K562 (cell line): Measurements from ENCODE around the gene METTL25B. TPM values are rescaled to one million over a fixed set of nuclear protein-coding genes. Genes with fewer than 3 reads are reported as not detected.
A peak's percentile ranks its signal among the peaks of the same experiment; 100 is the strongest.

Experiments used
- FOXJ2 ChIP-seq: fragments of 200-800 bp; sonication (Bioruptor generic); IDR thresholded peaks from 2 replicates; pipeline ENCODE4 v1.6.1; 2016; ENCODE audit warnings: missing genetic modification characterization, missing compliant biosample characterization
- KLF13 ChIP-seq: fragments of 450-650 bp; IDR thresholded peaks from 2 replicates; pipeline ENCODE4 v1.6.1; 2016; ENCODE audit warnings: missing genetic modification characterization, low read depth, mild to moderate bottlenecking, missing compliant biosample characterization, moderate library complexity, borderline replicate concordance
- RB1 ChIP-seq: fragments of 450-650 bp; IDR thresholded peaks from 2 replicates; pipeline ENCODE4 v1.6.1; 2017; ENCODE audit warnings: low read depth, mild to moderate bottlenecking
- RBM22 ChIP-seq: fragments of 200-400 bp; formaldehyde crosslinking; IDR thresholded peaks from 2 replicates; pipeline ENCODE4 v1.6.1; 2018; ENCODE audit warnings: low read length, low read depth; ENCODE audit not compliant: poor library complexity, severe bottlenecking
- SIN3A ChIP-seq, 2 experiments: fragments of 150-350 bp in 1 of 2; IDR thresholded peaks; 2 replicates each; pipeline ENCODE4 v1.6.1; 2011 to 2016; ENCODE audit warnings: borderline replicate concordance in 2 of 2, low read depth in 2 of 2, low read length in 2 of 2, mild to moderate bottlenecking in 2 of 2, moderate library complexity in 2 of 2; ENCODE audit not compliant: control insufficient read depth in 1 of 2
- polyA plus RNA-seq, 8 experiments: library from polyadenylated mRNA; depleted of rRNA in 4 of 8; stranded (reverse) in 5 of 8; unstranded in 3 of 8; fragments of >200 nt; fragmentation: Nextera tagmentation in 2 of 8; fragmentation: Illumina TruSeq in 1 of 8; extraction: Ambion mirVana in 2 of 8; extraction: Trizol in 1 of 8; gene quantifications; 2 replicates each; pipeline versions ENCODE4 v1.2.1 to v1.2.3, GENCODE V29; 2011 to 2014; ENCODE audit warnings: inconsistent platforms in 1 of 8, missing spikeins in 1 of 8
- total RNA-seq, 7 experiments: library from RNA; depleted of rRNA in 6 of 7; stranded (reverse); fragments of >200 nt in 6 of 7; fragmentation: Illumina TruSeq in 2 of 7; extraction: Trizol in 2 of 7; gene quantifications; 2 replicates each; pipeline versions ENCODE4 v1.2.1 to v1.2.3, GENCODE V29; 2011 to 2021; ENCODE audit warnings: low replicate concordance in 1 of 7
- TF ChIP-seq, protein P1 (sequence below), 3 experiments: IDR thresholded peaks in 2 of 3; conservative IDR thresholded peaks in 1 of 3; 2 replicates each; pipeline ENCODE4 v1.5.1; 2011 to 2012; ENCODE audit warnings: low read length in 3 of 3, mild to moderate bottlenecking in 3 of 3, control low read depth in 2 of 3, improper control_type of control experiment in 1 of 3, inconsistent platforms in 1 of 3, low read depth in 1 of 3, mixed read lengths in 1 of 3, moderate library complexity in 1 of 3; ENCODE audit not compliant: insufficient read depth in 2 of 3
- TF ChIP-seq, protein P2 (sequence below): fragments of 450-650 bp; IDR thresholded peaks from 2 replicates; pipeline ENCODE4 v1.6.1; 2016; ENCODE audit warnings: mild to moderate bottlenecking
- TF ChIP-seq, protein P3 (sequence below): sonication (generic); formaldehyde crosslinking; IDR thresholded peaks from 2 replicates; pipeline ENCODE4 v1.8.1; 2022; ENCODE audit warnings: missing genetic modification reagents
- TF ChIP-seq, protein P4 (sequence below): fragments of 450-650 bp; IDR thresholded peaks from 2 replicates; pipeline ENCODE4 v1.6.1; 2017; ENCODE audit warnings: antibody characterized with exemption, mild to moderate bottlenecking
- TF ChIP-seq, protein P5 (sequence below): fragments of 250-450 bp; sonication (Bioruptor Pico); IDR thresholded peaks from 2 replicates; pipeline ENCODE4 v1.8.0; 2021; ENCODE audit warnings: moderate library complexity, mild to moderate bottlenecking, inconsistent platforms
- TF ChIP-seq, protein P6 (sequence below): fragments of 450-650 bp; conservative IDR thresholded peaks from 2 replicates; pipeline ENCODE4 v1.6.1; 2016; ENCODE audit warnings: missing genetic modification characterization, low read depth, mild to moderate bottlenecking, missing compliant biosample characterization, moderate library complexity
- TF ChIP-seq, protein P7 (sequence below): fragments of 250-450 bp; sonication (Bioruptor Pico); IDR thresholded peaks from 2 replicates; pipeline ENCODE4 v1.6.1; 2021; ENCODE audit warnings: mild to moderate bottlenecking

Gene METTL25B
- total and polyA plus RNA-seq, 9 of the 15 experiments (the other 6 are each of a cell fraction or from before 2014, with no cell fraction given): 7.7 to 48.3 (median 33.1) TPM

DNA sequence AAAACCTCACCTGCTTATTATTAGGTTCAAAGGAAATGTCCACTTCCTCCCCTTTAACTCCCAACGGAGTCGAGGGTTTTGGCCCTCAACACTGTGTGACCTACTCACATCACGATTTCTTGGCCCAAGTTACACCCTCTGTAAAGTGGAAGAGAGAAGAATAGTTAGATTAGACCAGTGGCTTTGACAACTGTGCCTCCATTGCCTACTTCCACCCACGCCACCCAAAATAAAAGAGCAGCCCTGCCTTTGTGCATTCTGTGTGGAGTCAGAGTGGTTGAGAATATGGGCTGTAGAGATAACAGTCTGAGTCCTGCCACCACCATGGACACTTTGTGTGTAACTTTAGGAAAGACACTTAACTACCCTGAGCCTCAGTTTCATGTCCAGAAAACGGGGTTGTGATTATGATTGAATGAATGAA lies 27.3 kb downstream of the METTL25B start (continued):
- TF ChIP-seq, protein P1, sequence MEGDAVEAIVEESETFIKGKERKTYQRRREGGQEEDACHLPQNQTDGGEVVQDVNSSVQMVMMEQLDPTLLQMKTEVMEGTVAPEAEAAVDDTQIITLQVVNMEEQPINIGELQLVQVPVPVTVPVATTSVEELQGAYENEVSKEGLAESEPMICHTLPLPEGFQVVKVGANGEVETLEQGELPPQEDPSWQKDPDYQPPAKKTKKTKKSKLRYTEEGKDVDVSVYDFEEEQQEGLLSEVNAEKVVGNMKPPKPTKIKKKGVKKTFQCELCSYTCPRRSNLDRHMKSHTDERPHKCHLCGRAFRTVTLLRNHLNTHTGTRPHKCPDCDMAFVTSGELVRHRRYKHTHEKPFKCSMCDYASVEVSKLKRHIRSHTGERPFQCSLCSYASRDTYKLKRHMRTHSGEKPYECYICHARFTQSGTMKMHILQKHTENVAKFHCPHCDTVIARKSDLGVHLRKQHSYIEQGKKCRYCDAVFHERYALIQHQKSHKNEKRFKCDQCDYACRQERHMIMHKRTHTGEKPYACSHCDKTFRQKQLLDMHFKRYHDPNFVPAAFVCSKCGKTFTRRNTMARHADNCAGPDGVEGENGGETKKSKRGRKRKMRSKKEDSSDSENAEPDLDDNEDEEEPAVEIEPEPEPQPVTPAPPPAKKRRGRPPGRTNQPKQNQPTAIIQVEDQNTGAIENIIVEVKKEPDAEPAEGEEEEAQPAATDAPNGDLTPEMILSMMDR (IDR thresholded peaks at IDR 0.05 in 2 of 3, conservative IDR thresholded peaks at IDR 0.05 in 1 of 3; ENCODE audit: insufficient read depth in 2 of 3, low read depth in 1 of 3, low read length in 3 of 3): no peak
- TF ChIP-seq, protein P2, sequence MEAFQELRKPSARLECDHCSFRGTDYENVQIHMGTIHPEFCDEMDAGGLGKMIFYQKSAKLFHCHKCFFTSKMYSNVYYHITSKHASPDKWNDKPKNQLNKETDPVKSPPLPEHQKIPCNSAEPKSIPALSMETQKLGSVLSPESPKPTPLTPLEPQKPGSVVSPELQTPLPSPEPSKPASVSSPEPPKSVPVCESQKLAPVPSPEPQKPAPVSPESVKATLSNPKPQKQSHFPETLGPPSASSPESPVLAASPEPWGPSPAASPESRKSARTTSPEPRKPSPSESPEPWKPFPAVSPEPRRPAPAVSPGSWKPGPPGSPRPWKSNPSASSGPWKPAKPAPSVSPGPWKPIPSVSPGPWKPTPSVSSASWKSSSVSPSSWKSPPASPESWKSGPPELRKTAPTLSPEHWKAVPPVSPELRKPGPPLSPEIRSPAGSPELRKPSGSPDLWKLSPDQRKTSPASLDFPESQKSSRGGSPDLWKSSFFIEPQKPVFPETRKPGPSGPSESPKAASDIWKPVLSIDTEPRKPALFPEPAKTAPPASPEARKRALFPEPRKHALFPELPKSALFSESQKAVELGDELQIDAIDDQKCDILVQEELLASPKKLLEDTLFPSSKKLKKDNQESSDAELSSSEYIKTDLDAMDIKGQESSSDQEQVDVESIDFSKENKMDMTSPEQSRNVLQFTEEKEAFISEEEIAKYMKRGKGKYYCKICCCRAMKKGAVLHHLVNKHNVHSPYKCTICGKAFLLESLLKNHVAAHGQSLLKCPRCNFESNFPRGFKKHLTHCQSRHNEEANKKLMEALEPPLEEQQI: no peak
- no peak for TF ChIP-seq SIN3A (IDR thresholded peaks at IDR 0.05; ENCODE audit: borderline replicate concordance in 2 of 2, control insufficient read depth in 1 of 2, low read depth in 2 of 2, low read length in 2 of 2)
- no peak for TF ChIP-seq RBM22
- TF ChIP-seq KLF13 (tag): peak; percentile 58; the same call in 1 of the 2 replicates
- TF ChIP-seq, protein P3, sequence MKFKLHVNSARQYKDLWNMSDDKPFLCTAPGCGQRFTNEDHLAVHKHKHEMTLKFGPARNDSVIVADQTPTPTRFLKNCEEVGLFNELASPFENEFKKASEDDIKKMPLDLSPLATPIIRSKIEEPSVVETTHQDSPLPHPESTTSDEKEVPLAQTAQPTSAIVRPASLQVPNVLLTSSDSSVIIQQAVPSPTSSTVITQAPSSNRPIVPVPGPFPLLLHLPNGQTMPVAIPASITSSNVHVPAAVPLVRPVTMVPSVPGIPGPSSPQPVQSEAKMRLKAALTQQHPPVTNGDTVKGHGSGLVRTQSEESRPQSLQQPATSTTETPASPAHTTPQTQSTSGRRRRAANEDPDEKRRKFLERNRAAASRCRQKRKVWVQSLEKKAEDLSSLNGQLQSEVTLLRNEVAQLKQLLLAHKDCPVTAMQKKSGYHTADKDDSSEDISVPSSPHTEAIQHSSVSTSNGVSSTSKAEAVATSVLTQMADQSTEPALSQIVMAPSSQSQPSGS (CRISPR knock-in tag): no peak
- TF ChIP-seq, protein P4, sequence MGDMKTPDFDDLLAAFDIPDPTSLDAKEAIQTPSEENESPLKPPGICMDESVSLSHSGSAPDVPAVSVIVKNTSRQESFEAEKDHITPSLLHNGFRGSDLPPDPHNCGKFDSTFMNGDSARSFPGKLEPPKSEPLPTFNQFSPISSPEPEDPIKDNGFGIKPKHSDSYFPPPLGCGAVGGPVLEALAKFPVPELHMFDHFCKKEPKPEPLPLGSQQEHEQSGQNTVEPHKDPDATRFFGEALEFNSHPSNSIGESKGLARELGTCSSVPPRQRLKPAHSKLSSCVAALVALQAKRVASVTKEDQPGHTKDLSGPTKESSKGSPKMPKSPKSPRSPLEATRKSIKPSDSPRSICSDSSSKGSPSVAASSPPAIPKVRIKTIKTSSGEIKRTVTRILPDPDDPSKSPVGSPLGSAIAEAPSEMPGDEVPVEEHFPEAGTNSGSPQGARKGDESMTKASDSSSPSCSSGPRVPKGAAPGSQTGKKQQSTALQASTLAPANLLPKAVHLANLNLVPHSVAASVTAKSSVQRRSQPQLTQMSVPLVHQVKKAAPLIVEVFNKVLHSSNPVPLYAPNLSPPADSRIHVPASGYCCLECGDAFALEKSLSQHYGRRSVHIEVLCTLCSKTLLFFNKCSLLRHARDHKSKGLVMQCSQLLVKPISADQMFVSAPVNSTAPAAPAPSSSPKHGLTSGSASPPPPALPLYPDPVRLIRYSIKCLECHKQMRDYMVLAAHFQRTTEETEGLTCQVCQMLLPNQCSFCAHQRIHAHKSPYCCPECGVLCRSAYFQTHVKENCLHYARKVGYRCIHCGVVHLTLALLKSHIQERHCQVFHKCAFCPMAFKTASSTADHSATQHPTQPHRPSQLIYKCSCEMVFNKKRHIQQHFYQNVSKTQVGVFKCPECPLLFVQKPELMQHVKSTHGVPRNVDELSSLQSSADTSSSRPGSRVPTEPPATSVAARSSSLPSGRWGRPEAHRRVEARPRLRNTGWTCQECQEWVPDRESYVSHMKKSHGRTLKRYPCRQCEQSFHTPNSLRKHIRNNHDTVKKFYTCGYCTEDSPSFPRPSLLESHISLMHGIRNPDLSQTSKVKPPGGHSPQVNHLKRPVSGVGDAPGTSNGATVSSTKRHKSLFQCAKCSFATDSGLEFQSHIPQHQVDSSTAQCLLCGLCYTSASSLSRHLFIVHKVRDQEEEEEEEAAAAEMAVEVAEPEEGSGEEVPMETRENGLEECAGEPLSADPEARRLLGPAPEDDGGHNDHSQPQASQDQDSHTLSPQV: peak; percentile 100
- TF ChIP-seq, protein P5, sequence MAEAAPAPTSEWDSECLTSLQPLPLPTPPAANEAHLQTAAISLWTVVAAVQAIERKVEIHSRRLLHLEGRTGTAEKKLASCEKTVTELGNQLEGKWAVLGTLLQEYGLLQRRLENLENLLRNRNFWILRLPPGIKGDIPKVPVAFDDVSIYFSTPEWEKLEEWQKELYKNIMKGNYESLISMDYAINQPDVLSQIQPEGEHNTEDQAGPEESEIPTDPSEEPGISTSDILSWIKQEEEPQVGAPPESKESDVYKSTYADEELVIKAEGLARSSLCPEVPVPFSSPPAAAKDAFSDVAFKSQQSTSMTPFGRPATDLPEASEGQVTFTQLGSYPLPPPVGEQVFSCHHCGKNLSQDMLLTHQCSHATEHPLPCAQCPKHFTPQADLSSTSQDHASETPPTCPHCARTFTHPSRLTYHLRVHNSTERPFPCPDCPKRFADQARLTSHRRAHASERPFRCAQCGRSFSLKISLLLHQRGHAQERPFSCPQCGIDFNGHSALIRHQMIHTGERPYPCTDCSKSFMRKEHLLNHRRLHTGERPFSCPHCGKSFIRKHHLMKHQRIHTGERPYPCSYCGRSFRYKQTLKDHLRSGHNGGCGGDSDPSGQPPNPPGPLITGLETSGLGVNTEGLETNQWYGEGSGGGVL (CRISPR knock-in tag): 0 out of 2 replicates have a peak, but pooled peaks have one; percentile 9
- TF ChIP-seq, protein P6, sequence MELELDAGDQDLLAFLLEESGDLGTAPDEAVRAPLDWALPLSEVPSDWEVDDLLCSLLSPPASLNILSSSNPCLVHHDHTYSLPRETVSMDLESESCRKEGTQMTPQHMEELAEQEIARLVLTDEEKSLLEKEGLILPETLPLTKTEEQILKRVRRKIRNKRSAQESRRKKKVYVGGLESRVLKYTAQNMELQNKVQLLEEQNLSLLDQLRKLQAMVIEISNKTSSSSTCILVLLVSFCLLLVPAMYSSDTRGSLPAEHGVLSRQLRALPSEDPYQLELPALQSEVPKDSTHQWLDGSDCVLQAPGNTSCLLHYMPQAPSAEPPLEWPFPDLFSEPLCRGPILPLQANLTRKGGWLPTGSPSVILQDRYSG (tag): peak; percentile 97
- TF ChIP-seq, protein P7, sequence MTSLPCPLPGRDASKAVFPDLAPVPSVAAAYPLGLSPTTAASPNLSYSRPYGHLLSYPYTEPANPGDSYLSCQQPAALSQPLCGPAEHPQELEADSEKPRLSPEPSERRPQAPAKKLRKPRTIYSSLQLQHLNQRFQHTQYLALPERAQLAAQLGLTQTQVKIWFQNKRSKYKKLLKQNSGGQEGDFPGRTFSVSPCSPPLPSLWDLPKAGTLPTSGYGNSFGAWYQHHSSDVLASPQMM (CRISPR knock-in tag): no peak
- no peak for TF ChIP-seq RB1
- TF ChIP-seq FOXJ2 (tag): no peak
